ENCODE data around the gene IGSF5.
"Not testable (repeated sequence)": the region's sequence is repeated elsewhere in the genome, so short reads cannot be mapped to it uniquely, and the experiment has no call there.

IGSF5 gene

DNA sequence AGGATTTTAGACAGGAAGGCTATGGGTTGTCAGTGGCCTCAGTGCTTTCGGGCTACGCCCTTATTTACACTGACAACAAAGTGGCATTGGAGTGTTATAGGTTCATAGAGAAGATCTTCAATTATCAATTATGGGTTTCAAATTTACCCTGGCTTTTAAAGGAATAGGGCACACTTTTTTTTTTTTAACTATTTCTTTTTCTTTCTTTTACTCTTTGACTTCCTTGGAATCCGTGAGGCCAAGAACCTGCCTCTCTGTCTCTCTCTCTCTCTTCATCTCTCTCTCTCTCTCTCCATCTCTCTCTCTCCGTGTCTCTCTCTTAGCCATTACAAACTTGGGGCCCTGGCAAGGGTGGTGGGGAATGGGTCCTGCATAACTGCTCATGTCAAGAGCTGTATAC is at the start of gene IGSF5:
IGSF5 (plus strand) TSS at position 301 of the 400 bp plus-strand sequence. CDS start 327 bp downstream, outside the sequence.
- DNase-seq: not testable (repeated sequence)

DNA sequence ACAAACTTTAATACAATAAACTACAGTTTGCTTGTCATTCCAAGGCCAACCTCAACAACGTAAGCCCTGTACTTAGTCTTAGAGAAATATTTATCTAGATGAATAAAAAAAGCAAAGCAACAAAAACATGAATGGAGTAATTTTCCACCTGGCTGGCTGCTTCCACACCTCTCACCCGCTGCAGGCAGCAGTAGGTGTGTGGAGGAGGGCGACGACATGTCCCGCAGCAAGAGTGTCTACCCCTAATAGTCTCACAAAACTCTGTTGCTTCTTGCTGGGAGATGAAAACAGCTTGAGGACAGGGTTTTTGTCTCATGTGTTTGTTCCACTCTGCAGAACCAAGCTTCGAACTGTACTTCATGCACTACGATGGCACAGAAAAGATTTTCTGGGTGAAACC is 48.8 kb upstream of the IGSF5 start:
- no peak for DNase-seq

- DNase-seq: no peak
Measured at GRCh38 chr21:39696618-39697017, 48.4 kb upstream of the IGSF5 start.

- no peak for DNase-seq
Measured at GRCh38 chr21:39700318-39700717, 44.7 kb upstream of the IGSF5 start.

DNA sequence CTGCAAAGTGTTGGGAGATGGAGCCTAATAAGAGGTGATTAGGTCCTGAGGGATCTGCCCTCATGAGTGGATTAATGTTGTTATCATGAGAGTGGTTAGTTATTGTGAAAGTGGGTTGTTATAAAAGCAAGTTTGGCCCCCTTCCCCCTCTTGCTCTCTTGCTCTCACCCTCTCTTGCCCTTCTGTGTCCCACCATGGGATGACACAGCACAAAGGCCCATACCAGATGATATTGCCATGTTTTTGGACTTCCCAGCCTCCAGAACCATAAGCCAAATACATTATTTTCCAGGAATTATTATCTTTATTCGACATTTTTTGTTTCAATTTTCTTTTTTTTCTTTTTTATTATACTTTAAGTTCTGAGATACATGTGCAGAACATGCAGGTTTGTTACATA is 41.4 kb upstream of the IGSF5 start:
- DNase-seq: no peak

GRCh38 chr21:39705849-39706248 is 39.1 kb upstream of the IGSF5 start:
- DNase-seq: no peak

DNA sequence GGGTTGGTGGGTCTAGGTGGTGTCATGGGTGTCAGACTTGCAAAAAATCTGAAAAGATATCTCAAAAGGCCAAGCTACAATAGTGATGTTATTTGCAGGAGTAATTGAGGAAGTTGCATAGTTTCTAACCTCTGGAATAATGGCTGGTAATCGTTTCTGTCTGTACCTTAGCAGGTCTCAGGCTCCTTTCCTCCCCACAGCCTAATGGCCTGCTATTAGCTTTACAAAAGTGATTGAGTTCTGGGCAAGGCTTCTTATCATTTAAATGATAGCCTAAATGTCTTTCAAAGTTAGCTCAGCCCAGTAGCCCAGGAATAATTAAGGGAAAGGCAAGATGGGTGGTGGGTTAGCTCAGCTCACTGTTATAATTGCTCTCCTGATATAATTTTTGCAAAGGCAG is 37.7 kb upstream of the IGSF5 start:
- no peak for DNase-seq

- DNase-seq: no peak
Measured at GRCh38 chr21:39710866-39711265, 34.1 kb upstream of the IGSF5 start.

GRCh38 chr21:39712273-39712672 is 32.7 kb upstream of the IGSF5 start:
- DNase-seq: no peak

GRCh38 chr21:39712976-39713375 is 32.0 kb upstream of the IGSF5 start:
- no peak for DNase-seq

- DNase-seq: no peak
Measured at GRCh38 chr21:39713905-39714304, 31.1 kb upstream of the IGSF5 start.

GRCh38 chr21:39714331-39714730 is 30.7 kb upstream of the IGSF5 start:
- DNase-seq: no peak

DNA sequence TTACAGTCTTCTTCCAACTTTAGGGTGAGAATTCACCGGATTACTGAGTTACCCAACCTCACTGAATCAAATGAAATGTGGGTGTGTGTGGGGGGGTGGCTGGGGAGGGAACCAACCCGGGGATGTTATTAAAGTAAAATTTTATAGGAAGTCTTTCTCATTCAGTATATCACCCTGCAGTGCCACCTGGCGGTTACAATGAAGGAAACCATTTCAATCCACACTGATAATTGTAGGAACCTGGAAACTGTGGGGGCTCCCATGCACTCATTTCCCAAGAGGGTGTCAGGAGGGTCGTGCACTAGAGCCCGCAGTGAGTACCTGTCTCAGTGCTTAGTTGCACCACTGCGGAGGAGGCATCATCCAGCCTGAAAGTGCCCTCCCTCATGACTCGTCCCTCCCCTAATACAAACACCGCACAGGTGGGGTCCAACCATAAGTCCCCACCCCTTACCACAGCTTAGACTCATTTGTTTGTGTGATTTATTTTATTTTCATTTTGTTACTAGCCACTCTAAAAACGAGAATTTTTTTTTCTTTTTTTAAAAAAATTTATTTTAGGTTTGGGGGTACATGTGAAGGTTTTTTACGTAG is 29.1 kb upstream of the IGSF5 start:
- DNase-seq: peak; percentile 3

DNA sequence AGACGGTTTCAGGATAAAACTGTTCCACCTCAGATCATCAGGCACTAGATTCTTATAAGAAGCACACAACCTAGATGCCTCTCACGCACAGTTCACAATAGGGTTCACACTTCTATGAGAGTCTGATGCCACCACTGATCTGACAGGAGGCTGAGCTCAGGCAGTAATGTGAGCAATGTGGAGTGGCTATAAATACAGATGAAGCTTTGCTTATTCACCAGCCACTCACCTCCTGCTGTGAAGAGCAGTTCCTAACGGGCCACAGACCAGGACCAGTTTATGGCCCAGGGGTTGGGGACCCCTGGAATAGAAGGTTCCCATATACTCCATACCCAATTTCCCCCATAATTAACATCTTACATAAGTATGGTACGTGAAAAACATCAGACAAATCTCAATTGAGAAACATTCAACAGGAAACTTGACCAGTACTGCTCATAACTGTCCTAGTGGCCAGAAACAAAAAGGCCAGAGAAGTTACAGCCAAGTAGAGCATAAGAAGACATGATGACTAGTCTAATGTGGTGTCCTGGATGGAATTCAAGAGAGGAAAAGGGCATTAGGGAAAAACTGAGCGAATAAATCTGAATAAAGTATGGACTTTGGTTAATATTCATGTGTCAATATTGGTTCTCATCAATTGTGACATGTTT is 24.7 kb upstream of the IGSF5 start:
- DNase-seq: no peak

GRCh38 chr21:39721885-39722284 is 23.1 kb upstream of the IGSF5 start:
- DNase-seq: no peak

GRCh38 chr21:39724944-39725343 is 20.0 kb upstream of the IGSF5 start:
- DNase-seq: no peak

- no peak for DNase-seq
Measured at GRCh38 chr21:39726133-39726532, 18.9 kb upstream of the IGSF5 start.

DNA sequence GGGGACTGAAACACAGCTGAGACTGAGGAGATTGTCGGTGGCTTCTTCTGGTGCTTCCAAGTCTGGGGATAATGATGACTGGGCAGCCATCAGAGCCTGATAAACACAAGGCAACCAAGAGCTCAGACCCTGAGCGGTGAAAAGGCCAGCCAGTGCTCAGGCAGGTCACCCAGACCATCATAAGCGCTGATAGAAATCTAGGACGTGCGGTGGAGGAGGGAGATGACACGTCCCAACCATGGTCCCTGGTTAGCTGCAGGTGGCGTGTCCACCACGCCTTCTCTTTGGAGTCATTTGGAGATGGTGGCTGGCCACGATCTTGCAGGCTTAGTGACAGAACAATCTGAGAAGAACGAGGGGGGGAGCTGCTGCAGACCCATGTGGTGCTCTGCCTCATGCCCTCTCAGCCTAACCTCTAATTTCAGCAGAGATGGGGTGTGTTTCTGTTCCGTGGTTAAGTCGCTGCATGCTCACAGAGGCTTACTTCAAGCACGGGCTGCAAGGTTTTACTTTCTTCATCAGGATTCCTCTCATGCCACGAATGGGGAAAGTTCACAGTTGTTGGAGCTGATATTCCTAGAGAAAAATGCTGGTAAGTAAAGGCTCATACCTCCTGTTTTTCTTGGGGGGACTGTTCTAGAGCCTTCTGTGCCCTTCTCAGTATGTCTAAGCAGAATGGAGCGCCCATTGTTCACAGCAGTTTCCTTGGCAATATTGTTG is 17.4 kb upstream of the IGSF5 start:
- DNase-seq: no peak

DNA sequence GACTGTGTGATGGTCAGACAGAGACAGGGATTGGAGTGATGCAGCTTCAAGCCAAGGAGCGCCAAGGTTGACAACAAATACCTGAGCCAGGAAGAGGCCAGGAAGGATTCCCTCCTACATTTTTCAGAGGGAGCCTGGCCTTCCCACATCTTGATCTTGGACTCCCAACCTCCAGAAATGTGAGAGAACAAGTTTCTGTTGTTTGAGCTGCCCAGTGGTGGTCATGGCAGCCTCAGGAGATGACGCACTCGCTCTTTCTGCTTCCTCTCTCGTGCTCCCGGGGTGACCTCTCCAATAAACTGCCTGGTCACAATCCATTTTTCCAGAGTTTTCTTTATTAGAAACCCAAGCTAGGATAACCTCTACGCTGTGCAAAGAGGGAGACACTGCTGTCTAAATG is 16.6 kb upstream of the IGSF5 start:
- DNase-seq: no peak

- DNase-seq: no peak
Measured at GRCh38 chr21:39730418-39731157, 14.4 kb upstream of the IGSF5 start.

GRCh38 chr21:39736716-39737115 is 8.3 kb upstream of the IGSF5 start:
- DNase-seq: no peak

- DNase-seq: no peak
Measured at GRCh38 chr21:39737376-39738000, 7.5 kb upstream of the IGSF5 start.

GRCh38 chr21:39738566-39738965 is 6.4 kb upstream of the IGSF5 start:
- DNase-seq: no peak
